Body of pancreas (tissue), 4 donors: ENCODE measurements around the gene ATXN7L3. TPM values are rescaled to one million over a fixed set of nuclear protein-coding genes. Genes with fewer than 3 reads are reported as not detected.

Experiments used
- ATAC-seq: fragments of 150-250 bp; one replicate; pipeline ENCODE4 v1.9.1; 2016
- DNase-seq, 4 donors: peaks; one replicate each; pipeline ENCODE4 v3.0.0-alpha.2; 2019
- H3K27ac ChIP-seq, 4 donors: fragments of 200-600 bp; sonication (generic); 1 replicate in 3 of 4; 2 replicates in 1 of 4; pipeline versions ENCODE4 v1.5.1 to v1.6.1; 2016 to 2019; ENCODE audit warnings: mild to moderate bottlenecking in 1 of 4, mixed read lengths in 1 of 4, moderate library complexity in 1 of 4
- H3K27me3 ChIP-seq, 2 donors: fragments of 200-600 bp; sonication (generic); one replicate each; pipeline ENCODE4 v1.6.0; 2016; ENCODE audit warnings: mild to moderate bottlenecking in 1 of 2
- H3K36me3 ChIP-seq, 2 donors: fragments of 200-600 bp; sonication (generic); replicated peaks in 1 of 2; 2 replicates each; pipeline ENCODE4 v1.5.1; 2016; ENCODE audit warnings: low read depth in 2 of 2; ENCODE audit not compliant: insufficient read depth in 1 of 2
- H3K4me1 ChIP-seq: fragments of 200-600 bp; sonication (generic); one replicate; pipeline ENCODE4 v1.6.0; 2016
- H3K4me3 ChIP-seq, 2 donors: fragments of 200-600 bp; sonication (generic); 1 replicate in 1 of 2; 2 replicates in 1 of 2; pipeline ENCODE4 v1.5.1; 2016 to 2019
- H3K9me3 ChIP-seq, 3 donors: fragments of 200-600 bp; sonication (generic); 1 replicate in 2 of 3; 2 replicates in 1 of 3; pipeline ENCODE4 v1.5.1; 2016
- CTCF ChIP-seq, 7 experiments: fragments of 450-650 bp in 4 of 7; fragments of 200-600 bp in 3 of 7; sonication (generic) in 3 of 7; IDR thresholded peaks; one replicate each; pipeline ENCODE4 v1.5.1; 2016 to 2019; ENCODE audit warnings: antibody characterized with exemption in 7 of 7
- POLR2A ChIP-seq, 3 donors: fragments of 450-650 bp; IDR thresholded peaks; one replicate each; pipeline ENCODE4 v1.6.1; 2016; ENCODE audit warnings: antibody characterized with exemption in 3 of 3, mild to moderate bottlenecking in 2 of 3
- WGBS, 2 donors: methylation state at CpG; one replicate each; pipeline ENCODE4 v1.1.5; 2017; 5-methylcytosine and 5-hydroxymethylcytosine counted together
- intact Hi-C: fragments of 100-400 bp; cut with DNase I; formaldehyde crosslinking; loops from one replicate; pipeline ENCODE4 v1.15.1; 2023
- total RNA-seq, 2 donors: library from RNA; depleted of rRNA; stranded (reverse); fragments of >200 nt; gene quantifications; one replicate each; pipeline ENCODE4 v1.1.0, GENCODE V29; 2016

ATXN7L3 gene
- total RNA-seq, 2 donors from 2014 or later = 21.0 to 37.6 TPM

- no peaks in the 10 kb centered on the region for H3K27me3 ChIP-seq
- no peak for DNase-seq
- 82 to 83% methylated on average over 17 of the region's 17 CpGs for WGBS, 2 donors
- ATAC-seq = no peak
- peaks cover 17% of the 10 kb centered on the region for H3K4me1 ChIP-seq
- no peak overlapping the region for H3K4me3 ChIP-seq
- H3K36me3 ChIP-seq = peaks cover 12 to 16% of the 10 kb centered on the region in 2 donors
- TF ChIP-seq CTCF (IDR thresholded peaks at IDR 0.05) (no peak), POLR2A (IDR thresholded peaks at IDR 0.05) (no peak)
- intact Hi-C loops = no loop called here
- H3K9me3 ChIP-seq = no peaks in the 10 kb centered on the region
- no peak overlapping the region for H3K27ac ChIP-seq
Observed at GRCh38 chr17:44207319-44207718, 7.6 kb upstream of the ATXN7L3 start.

- Histone ChIP-seq H3K4me3 (no peak overlapping the region), H3K4me1 (peaks cover 17% of the 10 kb centered on the region), H3K27me3 (no peaks in the 10 kb centered on the region), H3K36me3 (peaks cover 12 to 16% of the 10 kb centered on the region in 2 donors), H3K9me3 (no peaks in the 10 kb centered on the region), H3K27ac (no peak overlapping the region)
- no peak for DNase-seq
- TF ChIP-seq POLR2A (IDR thresholded peaks at IDR 0.05) = no peak
- TF ChIP-seq CTCF (IDR thresholded peaks at IDR 0.05) = no peak
- no peak for ATAC-seq
- intact Hi-C loops = no loop called here
- WGBS, 2 donors = 84% methylated on average over 6 of the region's 6 CpGs
Observed at GRCh38 chr17:44206825-44207155, 7.1 kb upstream of the ATXN7L3 start.

- ATAC-seq (no peak), DNase-seq (no peak)
- Histone ChIP-seq H3K9me3 (no peaks in the 10 kb centered on the region), H3K4me3 (no peak overlapping the region), H3K4me1 (peaks cover 14% of the 10 kb centered on the region), H3K27ac (no peak overlapping the region), H3K36me3 (peaks cover 12 to 16% of the 10 kb centered on the region in 2 donors), H3K27me3 (no peaks in the 10 kb centered on the region)
- intact Hi-C loops = no loop called here
- WGBS, 2 donors = 47 to 49% methylated on average over 13 of the region's 13 CpGs
- TF ChIP-seq CTCF (IDR thresholded peaks at IDR 0.05) = no peak
- TF ChIP-seq POLR2A (IDR thresholded peaks at IDR 0.05) = no peak
Observed at GRCh38 chr17:44205962-44206824, 6.5 kb upstream of the ATXN7L3 start.

GRCh38 chr17:44204441-44204882 lies 4.8 kb upstream of the ATXN7L3 start:
- Histone ChIP-seq H3K4me3 (no peak overlapping the region), H3K36me3 (peaks cover 12 to 16% of the 10 kb centered on the region in 2 donors), H3K27ac (no peak overlapping the region), H3K27me3 (no peaks in the 10 kb centered on the region), H3K4me1 (peaks cover 6% of the 10 kb centered on the region), H3K9me3 (no peaks in the 10 kb centered on the region)
- ATAC-seq (no peak), DNase-seq (no peak)
- TF ChIP-seq CTCF (IDR thresholded peaks at IDR 0.05) = no peak
- no peak for TF ChIP-seq POLR2A (IDR thresholded peaks at IDR 0.05)
- intact Hi-C loops = no loop called here
- WGBS, 2 donors = 66 to 68% methylated on average over 5 of the region's 5 CpGs
